CD14-positive monocyte (primary cell): ENCODE data around the gene ST3GAL5. TPM values are rescaled to one million over a fixed set of nuclear protein-coding genes. Genes with fewer than 3 reads are reported as not detected.

Experiments
- DNase-seq, 3 donors: peaks; one replicate each; pipeline ENCODE4 v3.0.0-alpha.2; 2011 to 2022
- H2AFZ ChIP-seq: 2 replicates; pipeline ENCODE4 v1.6.0; 2012; ENCODE audit warnings: mild to moderate bottlenecking, low read depth, low read length, inconsistent platforms; ENCODE audit not compliant: insufficient read depth, poor library complexity, severe bottlenecking
- H3K27ac ChIP-seq, 2 donors: 1 replicate in 1 of 2; 2 replicates in 1 of 2; pipeline ENCODE4 v1.5.1; 2012 to 2013; ENCODE audit warnings: low read length in 2 of 2, control low read depth in 1 of 2, inconsistent platforms in 1 of 2, low read depth in 1 of 2, mild to moderate bottlenecking in 1 of 2
- H3K27me3 ChIP-seq, 2 donors: one replicate each; pipeline versions ENCODE4 v1.6.0 to v1.6.1; 2011 to 2013; ENCODE audit warnings: low read length in 2 of 2; ENCODE audit not compliant: control insufficient read depth in 2 of 2, insufficient read depth in 2 of 2
- H3K36me3 ChIP-seq, 2 donors: replicated peaks in 1 of 2; 1 replicate in 1 of 2; 2 replicates in 1 of 2; pipeline versions ENCODE4 v1.5.1 to v1.6.1; 2012 to 2013; ENCODE audit warnings: low read length in 2 of 2, control low read depth in 1 of 2, inconsistent platforms in 1 of 2, mild to moderate bottlenecking in 1 of 2; ENCODE audit not compliant: insufficient read depth in 2 of 2, control insufficient read depth in 1 of 2
- H3K4me1 ChIP-seq, 2 donors: 1 replicate in 1 of 2; 2 replicates in 1 of 2; pipeline versions ENCODE4 v1.5.1 to v1.6.1; 2012 to 2013; ENCODE audit warnings: low read length in 2 of 2, control low read depth in 1 of 2, inconsistent platforms in 1 of 2, mild to moderate bottlenecking in 1 of 2, moderate library complexity in 1 of 2; ENCODE audit not compliant: insufficient read depth in 2 of 2, control insufficient read depth in 1 of 2
- H3K4me2 ChIP-seq: replicated peaks from 2 replicates; pipeline ENCODE3; 2012; ENCODE audit warnings: low read length, moderate library complexity, mild to moderate bottlenecking; ENCODE audit not compliant: poor library complexity, severe bottlenecking; ENCODE audit errors: extremely low read depth
- H3K4me3 ChIP-seq, 3 experiments: fragments of 200-600 bp in 1 of 3; sonication (generic) in 1 of 3; replicated peaks in 1 of 3; 1 replicate in 2 of 3; 2 replicates in 1 of 3; pipeline ENCODE4 v1.5.1; 2011 to 2013; ENCODE audit warnings: low read length in 3 of 3, mild to moderate bottlenecking in 3 of 3, control low read depth in 2 of 3, low read depth in 2 of 3, inconsistent platforms in 1 of 3, moderate library complexity in 1 of 3
- H3K79me2 ChIP-seq: 2 replicates; pipeline ENCODE4 v1.6.0; 2012; ENCODE audit warnings: mild to moderate bottlenecking, control low read depth, inconsistent platforms, low read length, moderate library complexity; ENCODE audit not compliant: insufficient read depth
- H3K9ac ChIP-seq: 2 replicates; pipeline ENCODE4 v1.6.0; 2017; ENCODE audit warnings: low read length, mild to moderate bottlenecking; ENCODE audit not compliant: insufficient read depth, poor library complexity, severe bottlenecking
- H3K9me3 ChIP-seq, 2 donors: replicated peaks in 1 of 2; 1 replicate in 1 of 2; 2 replicates in 1 of 2; pipeline versions ENCODE4 v1.5.1 to v1.6.1; 2012 to 2013; ENCODE audit warnings: low read length in 2 of 2, control low read depth in 1 of 2; ENCODE audit not compliant: control insufficient read depth in 1 of 2, insufficient read depth in 1 of 2
- H4K20me1 ChIP-seq: 2 replicates; pipeline ENCODE4 v1.6.0; 2012; ENCODE audit warnings: mild to moderate bottlenecking, low read length, control low read depth, moderate library complexity; ENCODE audit not compliant: insufficient read depth
- H3K27ac Mint-ChIP-seq, 7 donors: one replicate each; pipeline ENCODE4 v1.8.0; 2020; ENCODE audit warnings: mild to moderate bottlenecking in 7 of 7, mixed read lengths in 7 of 7, moderate library complexity in 6 of 7, inconsistent platforms in 2 of 7
- H3K27me3 Mint-ChIP-seq, 3 donors: one replicate each; pipeline ENCODE4 v1.8.0; 2021 to 2022; ENCODE audit warnings: low read depth in 3 of 3, mild to moderate bottlenecking in 3 of 3, mixed read lengths in 3 of 3, moderate library complexity in 3 of 3, inconsistent platforms in 1 of 3
- H3K36me3 Mint-ChIP-seq, 2 donors: one replicate each; pipeline ENCODE4 v1.8.0; 2020; ENCODE audit warnings: mixed read lengths in 2 of 2, inconsistent platforms in 1 of 2, mild to moderate bottlenecking in 1 of 2
- H3K4me1 Mint-ChIP-seq: one replicate; pipeline ENCODE4 v1.8.0; 2020; ENCODE audit warnings: mild to moderate bottlenecking, mixed read lengths
- H3K4me3 Mint-ChIP-seq, 2 donors: one replicate each; pipeline ENCODE4 v1.8.0; 2020; ENCODE audit warnings: mild to moderate bottlenecking in 2 of 2, mixed read lengths in 2 of 2, moderate library complexity in 1 of 2
- H3K9me3 Mint-ChIP-seq, 7 donors: one replicate each; pipeline ENCODE4 v1.8.0; 2020 to 2022; ENCODE audit warnings: mixed read lengths in 7 of 7, mild to moderate bottlenecking in 6 of 7, moderate library complexity in 6 of 7, inconsistent platforms in 2 of 7
- CTCF ChIP-seq: fragments of 200-600 bp; IDR thresholded peaks from one replicate; pipeline ENCODE4 v1.8.0; 2022; ENCODE audit warnings: antibody characterized with exemption, mild to moderate bottlenecking
- WGBS: methylation state at CpG from one replicate; pipeline ENCODE4 v1.1.5; 2013; ENCODE audit warnings: missing lambda C conversion rate; ENCODE audit not compliant: insufficient coverage; 5-methylcytosine and 5-hydroxymethylcytosine counted together
- intact Hi-C, 2 donors: fragments of 100-400 bp; cut with micrococcal nuclease; formaldehyde crosslinking; loops; one replicate each; pipeline versions ENCODE4 v1.15.0 to v1.15.1; 2023
- polyA plus RNA-seq, 3 donors: library from polyadenylated mRNA; depleted of rRNA in 1 of 3; unstranded in 2 of 3; stranded (reverse) in 1 of 3; fragments of 300-500 nt in 2 of 3; fragments of >200 nt in 1 of 3; fragmentation: Illumina TruSeq in 2 of 3; gene quantifications; 1 replicate in 2 of 3; 2 replicates in 1 of 3; pipeline ENCODE4 v1.2.3, GENCODE V29; 2012 to 2021

ST3GAL5 gene
- polyA plus RNA-seq, 3 donors = 14.0 to 51.2 (median 19.5) TPM

- Histone ChIP-seq H3K9me3 (no peaks in the 10 kb centered on the region), H3K27ac (no peak overlapping the region), H3K36me3 (peaks cover 62 to 100% of the 10 kb centered on the region in 2 donors), H3K4me1 (no peaks in the 10 kb centered on the region), H2AFZ (no peak overlapping the region), H3K79me2 (no peaks in the 10 kb centered on the region), H4K20me1 (no peaks in the 10 kb centered on the region), H3K4me3 (no peak overlapping the region), H3K4me2 (no peak overlapping the region), H3K9ac (no peak overlapping the region), H3K27me3 (no peaks in the 10 kb centered on the region)
- WGBS = 100% methylated on average over 1 of the region's 4 CpGs
- H3K27me3 Mint-ChIP-seq = peaks cover 0 to 3% (median 0%) of the 10 kb centered on the region in 3 donors
- intact Hi-C loops = no loop called here
- no peak overlapping the region for H3K4me3 Mint-ChIP-seq
- H3K9me3 Mint-ChIP-seq = peaks cover 0 to 3% (median 0%) of the 10 kb centered on the region in 7 donors
- H3K27ac Mint-ChIP-seq = no peak overlapping the region
- DNase-seq = no peak
- H3K4me1 Mint-ChIP-seq = peaks cover 10% of the 10 kb centered on the region
- peaks cover 81 to 85% of the 10 kb centered on the region in 2 donors for H3K36me3 Mint-ChIP-seq
- TF ChIP-seq CTCF = no peak
Measured at GRCh38 chr2:85846411-85846810, 42.4 kb downstream of the ST3GAL5 start.

- peaks cover 76 to 83% of the 10 kb centered on the region in 2 donors for H3K36me3 Mint-ChIP-seq
- Histone ChIP-seq H3K27me3 (no peaks in the 10 kb centered on the region), H3K4me2 (no peak overlapping the region), H3K9ac (no peak overlapping the region), H3K4me3 (no peak overlapping the region), H4K20me1 (no peaks in the 10 kb centered on the region), H3K36me3 (peaks cover 60 to 98% of the 10 kb centered on the region in 2 donors), H3K27ac (no peak overlapping the region), H3K4me1 (no peaks in the 10 kb centered on the region), H3K79me2 (no peaks in the 10 kb centered on the region), H3K9me3 (no peaks in the 10 kb centered on the region), H2AFZ (no peak overlapping the region)
- H3K4me3 Mint-ChIP-seq = no peak overlapping the region
- intact Hi-C loops = no loop called here
- H3K4me1 Mint-ChIP-seq = peaks cover 10% of the 10 kb centered on the region
- H3K27me3 Mint-ChIP-seq = peaks cover 0 to 3% (median 0%) of the 10 kb centered on the region in 3 donors
- peaks cover 0 to 3% (median 0%) of the 10 kb centered on the region in 7 donors for H3K9me3 Mint-ChIP-seq
- no CpG with 5 or more reads among the region's 4 CpGs for WGBS
- DNase-seq = no peak
- no peak for TF ChIP-seq CTCF
- peak overlapping the region in 1 of 7 donors; percentile 37 for H3K27ac Mint-ChIP-seq
Measured at GRCh38 chr2:85844486-85844885, 44.3 kb downstream of the ST3GAL5 start.
